Panc1 (cell line): ENCODE results near the gene FARP1. TPM values are rescaled to one million over a fixed set of nuclear protein-coding genes. Genes with fewer than 3 reads are reported as not detected.

Source experiments
- ATAC-seq: fragments of 200-7000 bp; cut with Tn5 transposase; 2 replicates; pipeline ENCODE4 v1.9.1; 2020; ENCODE audit warnings: mild to moderate bottlenecking, moderate library complexity
- BruUV-seq: library from RNA; stranded (reverse); fragments of 400-500 nt; replicated peaks from 2 replicates; lab custom pipeline; 2021; lab: Mats Ljungman, UMichigan
- CTCF ChIA-PET: fragments of 300-600 bp; sonication (Branson Sonifier 250); formaldehyde crosslinking; loops from one replicate; lab custom pipeline; 2022; ENCODE audit warnings: antibody characterized with exemption; lab: Charles Lee
- POLR2A ChIA-PET: fragments of 300-600 bp; sonication (Branson Sonifier 250); formaldehyde crosslinking; loops from one replicate; lab custom pipeline; 2022; ENCODE audit warnings: antibody characterized with exemption; lab: Charles Lee
- DNase-seq: peaks from one replicate; pipeline ENCODE4 v3.0.0-alpha.2; 2010; ENCODE audit warnings: low read depth, low spot score
- H3K27ac ChIP-seq: 2 replicates; pipeline ENCODE4 v1.5.1; 2011; ENCODE audit warnings: mild to moderate bottlenecking, low read length, inconsistent platforms
- H3K27me3 ChIP-seq: fragments of 200-500 bp; sonication (Bioruptor generic); 2 replicates; pipeline ENCODE4 v1.6.0; 2014; ENCODE audit warnings: low read length, inconsistent platforms; ENCODE audit not compliant: control insufficient read depth, insufficient read depth
- H3K36me3 ChIP-seq: fragments of 200-500 bp; sonication (Bioruptor generic); 2 replicates; pipeline ENCODE4 v1.5.1; 2014; ENCODE audit warnings: inconsistent platforms, mild to moderate bottlenecking, low read length, moderate library complexity; ENCODE audit not compliant: control insufficient read depth, insufficient read depth
- H3K4me1 ChIP-seq: 2 replicates; pipeline ENCODE4 v1.5.1; 2011; ENCODE audit warnings: inconsistent platforms, mild to moderate bottlenecking, low read length, moderate library complexity; ENCODE audit not compliant: control insufficient read depth, insufficient read depth
- H3K4me3 ChIP-seq, 2 experiments: 2 replicates each; pipeline ENCODE4 v1.5.1; 2011 to 2012; ENCODE audit warnings: low read depth in 2 of 2, low read length in 2 of 2, mild to moderate bottlenecking in 2 of 2, inconsistent platforms in 1 of 2, moderate library complexity in 1 of 2
- H3K9me3 ChIP-seq: fragments of 200-500 bp; sonication (Bioruptor generic); 2 replicates; pipeline ENCODE4 v1.5.1; 2014; ENCODE audit warnings: low read depth, mild to moderate bottlenecking, inconsistent platforms, low read length, moderate library complexity; ENCODE audit not compliant: control insufficient read depth, insufficient read depth
- CTCF ChIP-seq: fragments of 450-650 bp; IDR thresholded peaks from 2 replicates; pipeline ENCODE4 v1.5.1; 2017; ENCODE audit warnings: mild to moderate bottlenecking
- POLR2AphosphoS5 ChIP-seq: IDR thresholded peaks from 2 replicates; pipeline ENCODE4 v1.6.1; 2012; ENCODE audit warnings: mild to moderate bottlenecking, low read depth, low read length, moderate library complexity
- REST ChIP-seq, 2 experiments: IDR thresholded peaks; 2 replicates each; pipeline ENCODE4 v1.6.1; 2011 to 2012; ENCODE audit warnings: low read depth in 2 of 2, control low read depth in 1 of 2, low read length in 1 of 2, mild to moderate bottlenecking in 1 of 2, moderate library complexity in 1 of 2; ENCODE audit not compliant: insufficient read depth in 1 of 2
- SIN3A ChIP-seq: IDR thresholded peaks from 2 replicates; pipeline ENCODE4 v1.6.1; 2012; ENCODE audit warnings: low read depth, mild to moderate bottlenecking, low read length, moderate library complexity, borderline replicate concordance; ENCODE audit not compliant: insufficient read depth
- TCF7L2 ChIP-seq: IDR thresholded peaks from 2 replicates; pipeline ENCODE4 v1.6.1; 2011; ENCODE audit warnings: mild to moderate bottlenecking, low read depth, low read length, inconsistent platforms
- in situ Hi-C: cut with HindIII; loops from 2 replicates; pipeline ENCODE4 v1.10.0; 2016; ENCODE audit warnings: low sequenced_read_pairs, low pct_unique_long_range_greater_than_20kb
- intact Hi-C: fragments of 100-400 bp; cut with micrococcal nuclease; formaldehyde crosslinking; loops from one replicate; pipeline ENCODE4 v1.10.0; 2022; ENCODE audit not compliant: unreplicated experiment
- total RNA-seq: library from RNA; stranded (reverse); gene quantifications from one replicate; pipeline ENCODE4 v1.2.1, GENCODE V29; 2021; ENCODE audit not compliant: unreplicated experiment

FARP1 gene
- total RNA-seq, 1 experiment from 2014 or later = 61.9 TPM

GRCh38 chr13:98439896-98440295 is 297.0 kb downstream of the FARP1 start:
- no TSS peak for BruUV-seq
- in situ Hi-C loops = no loop called here
- ChIA-PET CTCF (no interaction called here), POLR2A (no interaction called here)
- Histone ChIP-seq H3K4me3 (no peak overlapping the region), H3K27me3 (no peaks in the 10 kb centered on the region), H3K9me3 (no peaks in the 10 kb centered on the region), H3K4me1 (no peaks in the 10 kb centered on the region), H3K27ac (no peak overlapping the region), H3K36me3 (no peaks in the 10 kb centered on the region)
- TF ChIP-seq CTCF = no peak
- TF ChIP-seq REST (IDR thresholded peaks at IDR 0.05; ENCODE audit: insufficient read depth in 1 of 2, low read depth in 2 of 2, low read length in 1 of 2) = no peak
- TF ChIP-seq SIN3A = no peak
- no peak for TF ChIP-seq TCF7L2
- no peak for TF ChIP-seq POLR2AphosphoS5
- ATAC-seq (no peak), DNase-seq (no peak)
- intact Hi-C loops = loop anchor here (10.0 kb wide), 1 partner anchor 405 kb away; no protein-coding TSS in a partner anchor

GRCh38 chr13:98440390-98441055 is 297.6 kb downstream of the FARP1 start:
- H3K4me1 ChIP-seq = no peaks in the 10 kb centered on the region
- ChIA-PET POLR2A (no interaction called here), CTCF (no interaction called here)
- BruUV-seq = no TSS peak
- ATAC-seq (no peak), DNase-seq (no peak)
- intact Hi-C loops (no loop called here), in situ Hi-C loops (no loop called here)
- H3K27ac ChIP-seq = no peak overlapping the region
- no peaks in the 10 kb centered on the region for H3K27me3 ChIP-seq
- H3K4me3 ChIP-seq = no peak overlapping the region
- TF ChIP-seq CTCF = no peak
- H3K9me3 ChIP-seq = no peaks in the 10 kb centered on the region
- no peaks in the 10 kb centered on the region for H3K36me3 ChIP-seq
